A549 (cell line): ENCODE measurements around the gene STAP2.
"Not testable (repeated sequence)": the region's sequence is repeated elsewhere in the genome, so short reads cannot be mapped to it uniquely, and the experiment has no call there.

Source experiments
- BHLHE40 ChIP-seq: IDR thresholded peaks from 2 replicates; pipeline ENCODE4 v1.6.1; 2012; ENCODE audit warnings: low read depth, low read length, inconsistent platforms
- JUNB ChIP-seq: fragments of >200 bp; sonication (Bioruptor Twin); formaldehyde crosslinking; IDR thresholded peaks from 2 replicates; pipeline ENCODE4 v1.6.1; 2016
- KDM5A ChIP-seq: fragments of 200-600 bp; sonication (generic); IDR thresholded peaks from 2 replicates; pipeline ENCODE4 v1.6.1; 2016; ENCODE audit warnings: antibody characterized with exemption, mild to moderate bottlenecking
- POLR2A ChIP-seq: IDR thresholded peaks from 2 replicates; pipeline ENCODE4 v1.6.1; 2012; ENCODE audit warnings: mild to moderate bottlenecking, low read length
- SMC3 ChIP-seq: fragments of >200 bp; sonication (Bioruptor Twin); formaldehyde crosslinking; IDR thresholded peaks from 3 replicates; pipeline ENCODE4 v1.6.1; 2018; ENCODE audit warnings: inconsistent platforms
- ZSCAN20 ChIP-seq: fragments of 250-450 bp; sonication (Bioruptor Pico); IDR thresholded peaks from 2 replicates; pipeline ENCODE4 v1.8.0; 2022; ENCODE audit warnings: mild to moderate bottlenecking, moderate library complexity
- TF ChIP-seq, protein P1 (sequence below): fragments of >200 bp; sonication (Bioruptor Twin); formaldehyde crosslinking; IDR thresholded peaks from 3 replicates; pipeline ENCODE4 v1.5.1; 2016
- TF ChIP-seq, protein P2 (sequence below): IDR thresholded peaks from 2 replicates; pipeline ENCODE4 v1.6.1; 2012; ENCODE audit warnings: low read depth, borderline replicate concordance
- TF ChIP-seq, protein P3 (sequence below): fragments of 450-650 bp; IDR thresholded peaks from 2 replicates; pipeline ENCODE4 v1.6.1; 2014; ENCODE audit warnings: antibody characterized with exemption

GRCh38 chr19:4274321-4274686, 64.3 kb downstream of the STAP2 start:
- TF ChIP-seq, protein P1, sequence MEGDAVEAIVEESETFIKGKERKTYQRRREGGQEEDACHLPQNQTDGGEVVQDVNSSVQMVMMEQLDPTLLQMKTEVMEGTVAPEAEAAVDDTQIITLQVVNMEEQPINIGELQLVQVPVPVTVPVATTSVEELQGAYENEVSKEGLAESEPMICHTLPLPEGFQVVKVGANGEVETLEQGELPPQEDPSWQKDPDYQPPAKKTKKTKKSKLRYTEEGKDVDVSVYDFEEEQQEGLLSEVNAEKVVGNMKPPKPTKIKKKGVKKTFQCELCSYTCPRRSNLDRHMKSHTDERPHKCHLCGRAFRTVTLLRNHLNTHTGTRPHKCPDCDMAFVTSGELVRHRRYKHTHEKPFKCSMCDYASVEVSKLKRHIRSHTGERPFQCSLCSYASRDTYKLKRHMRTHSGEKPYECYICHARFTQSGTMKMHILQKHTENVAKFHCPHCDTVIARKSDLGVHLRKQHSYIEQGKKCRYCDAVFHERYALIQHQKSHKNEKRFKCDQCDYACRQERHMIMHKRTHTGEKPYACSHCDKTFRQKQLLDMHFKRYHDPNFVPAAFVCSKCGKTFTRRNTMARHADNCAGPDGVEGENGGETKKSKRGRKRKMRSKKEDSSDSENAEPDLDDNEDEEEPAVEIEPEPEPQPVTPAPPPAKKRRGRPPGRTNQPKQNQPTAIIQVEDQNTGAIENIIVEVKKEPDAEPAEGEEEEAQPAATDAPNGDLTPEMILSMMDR, result not testable (repeated sequence)
- TF ChIP-seq JUNB, POLR2A, KDM5A, BHLHE40, ZSCAN20, SMC3: not testable (repeated sequence)
- TF ChIP-seq, protein P2, sequence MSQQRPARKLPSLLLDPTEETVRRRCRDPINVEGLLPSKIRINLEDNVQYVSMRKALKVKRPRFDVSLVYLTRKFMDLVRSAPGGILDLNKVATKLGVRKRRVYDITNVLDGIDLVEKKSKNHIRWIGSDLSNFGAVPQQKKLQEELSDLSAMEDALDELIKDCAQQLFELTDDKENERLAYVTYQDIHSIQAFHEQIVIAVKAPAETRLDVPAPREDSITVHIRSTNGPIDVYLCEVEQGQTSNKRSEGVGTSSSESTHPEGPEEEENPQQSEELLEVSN, result not testable (repeated sequence)
- TF ChIP-seq, protein P3, sequence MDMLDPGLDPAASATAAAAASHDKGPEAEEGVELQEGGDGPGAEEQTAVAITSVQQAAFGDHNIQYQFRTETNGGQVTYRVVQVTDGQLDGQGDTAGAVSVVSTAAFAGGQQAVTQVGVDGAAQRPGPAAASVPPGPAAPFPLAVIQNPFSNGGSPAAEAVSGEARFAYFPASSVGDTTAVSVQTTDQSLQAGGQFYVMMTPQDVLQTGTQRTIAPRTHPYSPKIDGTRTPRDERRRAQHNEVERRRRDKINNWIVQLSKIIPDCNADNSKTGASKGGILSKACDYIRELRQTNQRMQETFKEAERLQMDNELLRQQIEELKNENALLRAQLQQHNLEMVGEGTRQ, result not testable (repeated sequence)
